Stomach (tissue), 9 donors: ENCODE data around the gene MRAP2. TPM values are rescaled to one million over a fixed set of nuclear protein-coding genes. Genes with fewer than 3 reads are reported as not detected.

ENCODE experiments used
- DNase-seq, 2 donors: peaks; one replicate each; pipeline versions ENCODE4 v3.0.0 to v3.0.0-alpha.2; 2013 to 2019
- H3K27ac ChIP-seq, 5 donors: fragments of 200-600 bp in 4 of 5; sonication (generic) in 4 of 5; one replicate each; pipeline ENCODE4 v1.5.1; 2013 to 2019; ENCODE audit warnings: mild to moderate bottlenecking in 1 of 5, moderate library complexity in 1 of 5
- H3K27me3 ChIP-seq, 3 donors: fragments of 200-600 bp; sonication (generic); one replicate each; pipeline ENCODE4 v1.5.1; 2017 to 2019; ENCODE audit warnings: mixed run types in 1 of 3
- H3K36me3 ChIP-seq, 4 donors: fragments of 200-600 bp; sonication (generic); 1 replicate in 3 of 4; 2 replicates in 1 of 4; pipeline ENCODE4 v1.5.1; 2016 to 2019
- H3K4me1 ChIP-seq, 4 donors: fragments of 200-600 bp; sonication (generic); one replicate each; pipeline ENCODE4 v1.5.1; 2016 to 2019
- H3K4me3 ChIP-seq, 4 donors: fragments of 200-600 bp; sonication (generic) in 3 of 4; one replicate each; pipeline ENCODE4 v1.5.1; 2016 to 2019; ENCODE audit warnings: mild to moderate bottlenecking in 1 of 4
- H3K9me3 ChIP-seq, 4 donors: fragments of 200-600 bp; sonication (generic); one replicate each; pipeline ENCODE4 v1.5.1; 2016 to 2019
- EP300 ChIP-seq: sonication (generic); formaldehyde crosslinking; IDR thresholded peaks from one replicate; pipeline ENCODE4 v1.6.1; 2017; ENCODE audit warnings: antibody characterized with exemption
- POLR2A ChIP-seq, 4 donors: fragments of 450-650 bp; IDR thresholded peaks; one replicate each; pipeline ENCODE4 v1.6.1; 2016; ENCODE audit warnings: antibody characterized with exemption in 4 of 4, control low read depth in 2 of 4, mild to moderate bottlenecking in 1 of 4, moderate library complexity in 1 of 4
- POLR2AphosphoS5 ChIP-seq, 3 donors: sonication (generic); formaldehyde crosslinking; IDR thresholded peaks; one replicate each; pipeline ENCODE4 v1.6.1; 2016; ENCODE audit warnings: antibody characterized with exemption in 3 of 3
- WGBS, 5 donors: extraction: QIAGEN DNeasy Blood & Tissue Kit in 3 of 5; methylation state at CpG; one replicate each; pipeline versions ENCODE4 v1.1.5 to v1.1.7; 2013 to 2018; 5-methylcytosine and 5-hydroxymethylcytosine counted together
- intact Hi-C: fragments of 100-400 bp; cut with DNase I; formaldehyde crosslinking; loops from one replicate; pipeline ENCODE4 v1.15.1; 2023; ENCODE audit warnings: low total_unique reads
- polyA plus RNA-seq, 3 donors: library from polyadenylated mRNA; stranded (reverse); fragments of 200-250 nt; gene quantifications; one replicate each; pipeline ENCODE4 v1.2.3, GENCODE V29; 2013
- total RNA-seq, 5 donors: library from RNA; depleted of rRNA; stranded (reverse); fragments of >200 nt; gene quantifications; one replicate each; pipeline versions ENCODE4 v1.1.0 to v1.2.3, GENCODE V29; 2014 to 2016
- TF ChIP-seq, protein P1 (sequence below), 7 experiments: fragments of 450-650 bp in 4 of 7; fragments of 200-600 bp in 3 of 7; sonication (generic) in 3 of 7; IDR thresholded peaks; one replicate each; pipeline ENCODE4 v1.5.1; 2016 to 2019; ENCODE audit warnings: antibody characterized with exemption in 7 of 7, control low read depth in 2 of 7, mild to moderate bottlenecking in 1 of 7
- donor health status: healthy with polysubstance abuse.
- donor health status: Bipolar disorder and iron deficiency.
- donor health status: healthy.

The MRAP2 gene
- total and polyA plus RNA-seq, 8 donors = 1.3 to 20.2 (median 4.1) TPM

DNA sequence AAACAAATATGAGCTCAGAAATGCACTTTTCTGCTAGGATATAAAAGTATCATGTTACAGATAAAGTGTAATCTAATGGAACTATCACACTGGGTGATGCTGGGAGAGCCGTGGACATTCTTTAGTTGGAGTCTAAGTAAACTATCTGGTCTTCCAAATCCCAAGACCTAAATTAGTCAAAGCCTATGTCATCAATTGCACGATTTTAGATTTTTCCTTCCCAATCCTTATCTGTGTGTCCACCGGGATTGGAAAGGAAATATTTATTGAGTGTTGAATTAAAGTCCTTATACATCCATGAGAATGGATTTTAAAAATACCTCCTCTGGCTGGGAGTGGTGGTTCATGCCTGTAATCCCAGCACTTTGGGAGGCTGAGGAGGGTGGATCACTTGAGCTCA is 19.6 kb upstream of the MRAP2 start:
- no peaks in the 10 kb centered on the region for H3K9me3 ChIP-seq
- no peak overlapping the region for H3K4me3 ChIP-seq
- no peak overlapping the region for H3K27ac ChIP-seq
- DNase-seq = no peak
- H3K27me3 ChIP-seq = no peaks in the 10 kb centered on the region
- 27 to 44% (median 40%) methylated on average over 3 of the region's 3 CpGs for WGBS, 5 donors
- intact Hi-C loops = no loop called here
- no peak for TF ChIP-seq POLR2A (IDR thresholded peaks at IDR 0.05)
- no peaks in the 10 kb centered on the region for H3K36me3 ChIP-seq
- no peaks in the 10 kb centered on the region for H3K4me1 ChIP-seq

DNA sequence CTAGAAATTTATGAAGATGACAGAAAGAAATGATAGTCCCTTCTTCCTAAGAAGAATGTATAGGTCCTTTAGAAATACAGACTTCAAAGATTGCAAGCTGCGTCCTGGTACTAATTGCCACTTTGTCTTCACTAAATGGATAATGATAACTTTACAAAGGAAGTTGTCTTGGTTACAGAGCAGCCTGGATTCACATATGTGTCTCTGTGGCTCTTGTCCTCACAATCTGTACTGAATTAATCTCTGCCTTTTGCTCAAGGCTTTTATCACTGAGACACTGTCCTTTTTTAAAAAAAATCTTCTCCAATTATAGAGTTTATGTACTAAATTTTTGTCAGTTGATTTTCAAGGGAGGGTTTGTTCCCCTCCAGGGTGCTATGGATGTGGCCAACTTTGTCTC is 17.5 kb upstream of the MRAP2 start:
- intact Hi-C loops = no loop called here
- Histone ChIP-seq H3K27me3 (no peaks in the 10 kb centered on the region), H3K27ac (no peak overlapping the region), H3K4me1 (no peaks in the 10 kb centered on the region), H3K4me3 (no peak overlapping the region), H3K36me3 (no peaks in the 10 kb centered on the region), H3K9me3 (no peaks in the 10 kb centered on the region)
- 84 to 95% (median 86%) methylated on average over 1 of the region's 1 CpG for WGBS, 5 donors
- TF ChIP-seq, protein P1, sequence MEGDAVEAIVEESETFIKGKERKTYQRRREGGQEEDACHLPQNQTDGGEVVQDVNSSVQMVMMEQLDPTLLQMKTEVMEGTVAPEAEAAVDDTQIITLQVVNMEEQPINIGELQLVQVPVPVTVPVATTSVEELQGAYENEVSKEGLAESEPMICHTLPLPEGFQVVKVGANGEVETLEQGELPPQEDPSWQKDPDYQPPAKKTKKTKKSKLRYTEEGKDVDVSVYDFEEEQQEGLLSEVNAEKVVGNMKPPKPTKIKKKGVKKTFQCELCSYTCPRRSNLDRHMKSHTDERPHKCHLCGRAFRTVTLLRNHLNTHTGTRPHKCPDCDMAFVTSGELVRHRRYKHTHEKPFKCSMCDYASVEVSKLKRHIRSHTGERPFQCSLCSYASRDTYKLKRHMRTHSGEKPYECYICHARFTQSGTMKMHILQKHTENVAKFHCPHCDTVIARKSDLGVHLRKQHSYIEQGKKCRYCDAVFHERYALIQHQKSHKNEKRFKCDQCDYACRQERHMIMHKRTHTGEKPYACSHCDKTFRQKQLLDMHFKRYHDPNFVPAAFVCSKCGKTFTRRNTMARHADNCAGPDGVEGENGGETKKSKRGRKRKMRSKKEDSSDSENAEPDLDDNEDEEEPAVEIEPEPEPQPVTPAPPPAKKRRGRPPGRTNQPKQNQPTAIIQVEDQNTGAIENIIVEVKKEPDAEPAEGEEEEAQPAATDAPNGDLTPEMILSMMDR (IDR thresholded peaks at IDR 0.05) = no peak
- TF ChIP-seq POLR2A (IDR thresholded peaks at IDR 0.05) = no peak
- no peak for TF ChIP-seq EP300
- TF ChIP-seq POLR2AphosphoS5 (IDR thresholded peaks at IDR 0.05) = no peak
- no peak for DNase-seq

DNA sequence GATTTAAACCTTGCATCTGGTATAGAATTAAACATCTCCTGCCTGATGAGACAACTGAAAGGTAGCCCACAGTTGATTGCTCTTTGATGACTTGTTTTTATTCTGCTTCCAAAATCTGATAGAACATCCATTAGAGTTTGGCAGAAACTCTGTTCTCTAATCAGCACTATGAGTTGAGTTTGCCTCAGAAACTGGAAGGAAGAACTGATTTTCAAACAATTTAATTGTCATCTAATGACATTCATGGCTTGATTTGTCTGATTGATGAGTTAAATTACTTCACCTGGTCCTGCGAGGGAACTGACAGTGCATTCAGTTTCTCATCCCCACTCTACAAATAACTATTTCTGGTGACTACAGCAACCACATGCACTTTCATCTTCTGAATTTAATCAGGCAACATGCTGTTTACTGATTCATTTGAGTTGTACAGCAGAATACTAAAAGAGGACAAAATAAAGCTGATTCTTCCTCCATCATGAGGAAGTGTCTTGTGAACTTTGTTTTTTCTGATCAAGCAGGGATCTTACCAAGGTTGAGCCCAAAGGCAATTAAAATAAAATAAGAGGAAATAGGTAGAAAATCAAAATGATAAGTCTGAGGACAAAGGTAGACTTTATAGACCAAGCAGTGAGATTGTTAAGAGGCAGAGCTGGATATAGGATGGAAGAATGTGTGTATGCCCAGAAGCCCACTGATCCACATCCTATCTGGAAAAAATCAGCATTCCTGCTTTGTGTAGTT is 15.7 kb upstream of the MRAP2 start:
- WGBS, 5 donors = 59 to 76% (median 71%) methylated on average over 1 of the region's 1 CpG
- TF ChIP-seq, protein P1 (IDR thresholded peaks at IDR 0.05) = no peak
- no peak for TF ChIP-seq POLR2A (IDR thresholded peaks at IDR 0.05)
- Histone ChIP-seq H3K4me3 (no peak overlapping the region), H3K27ac (no peak overlapping the region), H3K4me1 (no peaks in the 10 kb centered on the region), H3K9me3 (no peaks in the 10 kb centered on the region), H3K36me3 (no peaks in the 10 kb centered on the region), H3K27me3 (no peaks in the 10 kb centered on the region)
- DNase-seq = no peak
- intact Hi-C loops = no loop called here

DNA sequence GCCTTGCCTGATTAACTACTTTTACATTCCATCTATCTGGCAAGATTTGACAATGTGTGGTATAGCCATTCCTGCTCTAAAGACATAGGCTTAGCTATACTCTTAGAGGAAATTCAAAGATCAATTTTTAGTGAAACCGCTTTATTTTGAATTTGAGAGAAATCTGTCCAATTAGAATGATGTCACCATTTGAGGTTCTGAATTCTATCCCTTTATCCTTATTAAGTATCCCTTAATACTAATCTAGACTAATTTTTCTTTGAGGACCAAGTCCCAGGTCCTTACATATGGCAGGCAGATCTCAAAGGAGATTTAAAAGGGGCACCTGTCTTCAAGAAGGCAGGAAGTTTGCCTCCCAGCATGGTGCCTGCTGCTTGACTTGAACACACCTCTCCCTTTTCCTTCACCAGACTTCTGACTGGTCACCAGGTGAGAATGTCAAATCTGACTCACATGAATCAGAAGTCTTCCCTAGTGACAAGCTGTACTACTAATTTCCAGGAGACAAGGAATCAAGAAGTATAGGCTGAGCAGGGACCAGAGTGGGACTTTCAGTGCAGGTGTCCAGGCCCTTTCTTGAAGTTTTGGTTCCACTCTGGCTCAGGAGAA is 15.0 kb upstream of the MRAP2 start:
- Histone ChIP-seq H3K27ac (no peak overlapping the region), H3K27me3 (no peaks in the 10 kb centered on the region), H3K4me3 (no peak overlapping the region), H3K9me3 (no peaks in the 10 kb centered on the region), H3K36me3 (no peaks in the 10 kb centered on the region), H3K4me1 (no peaks in the 10 kb centered on the region)
- intact Hi-C loops = no loop called here
- 88 to 100% (median 95%) methylated on average over 1 of the region's 1 CpG for WGBS, 5 donors
- DNase-seq = no peak
- TF ChIP-seq POLR2AphosphoS5 (IDR thresholded peaks at IDR 0.05) = no peak
- no peak for TF ChIP-seq POLR2A (IDR thresholded peaks at IDR 0.05)
- TF ChIP-seq EP300 = no peak
- TF ChIP-seq, protein P1 (IDR thresholded peaks at IDR 0.05) = no peak
